A549 treated with AZD9567 at 1 μM for 4 hours (cell line): ENCODE results near the gene GALNT7. TPM values are rescaled to one million over a fixed set of nuclear protein-coding genes. Genes with fewer than 3 reads are reported as not detected.

Experiments
- total RNA-seq: library from RNA; stranded (reverse); fragments of 200-300 nt; extraction: Qiagen RNA extraction; gene quantifications from 5 replicates; pipeline ENCODE4 v1.2.3, GENCODE V29; 2022; ENCODE audit not compliant: insufficient read depth

The GALNT7 gene
- 20.4 to 42.6 TPM (median 24.9 TPM) in 5 replicates for total RNA-seq

GRCh38 chr4:173168396-173169177 lies at the start of gene GALNT7:
GALNT7 (plus strand) TSS chr4:173168811; CDS start chr4:173168836, 25 bp downstream.

GRCh38 chr4:173334085-173334890 lies 165.7 kb downstream of the GALNT7 start, which contains the start of gene HMGB2:
HMGB2 (minus strand) TSS chr4:173334358; CDS start chr4:173333649, 709 bp downstream.

GRCh38 chr4:173370477-173371291 lies 202.1 kb downstream of the GALNT7 start, which contains the start of gene SAP30:
SAP30 (plus strand) TSS chr4:173370954; CDS start chr4:173371183, 229 bp downstream.

Other genes starting within 250 kb of the GALNT7 start
- 98.8 to 150 TPM (median 129 TPM) in 5 replicates for gene HMGB2, start 165.5 kb downstream of the GALNT7 start, total RNA-seq
- gene SAP30, start 202.1 kb downstream of the GALNT7 start, total RNA-seq: 15.9 to 23.4 TPM (median 22.2 TPM) in 5 replicates
- not detected in 5 replicates for gene SCRG1, start 230.3 kb downstream of the GALNT7 start, total RNA-seq